Psoas muscle (tissue), 8 donors: ENCODE results near the gene AGRN. TPM values are rescaled to one million over a fixed set of nuclear protein-coding genes. Genes with fewer than 3 reads are reported as not detected.
"Not testable (repeated sequence)": the region's sequence is repeated elsewhere in the genome, so short reads cannot be mapped to it uniquely, and the experiment has no call there.

Source experiments
- ATAC-seq, 4 donors: fragments of 200-7000 bp; cut with Tn5 transposase; one replicate each; pipeline ENCODE4 v1.9.1; 2020; ENCODE audit warnings: moderate library complexity in 3 of 4, mild to moderate bottlenecking in 2 of 4
- DNase-seq, 2 donors: peaks; one replicate each; pipeline ENCODE4 v3.0.0-alpha.2; 2020
- H3K27ac ChIP-seq: fragments of 200-600 bp; one replicate; pipeline ENCODE4 v1.8.0; 2022
- H3K27me3 ChIP-seq, 3 donors: fragments of 200-600 bp in 1 of 3; one replicate each; pipeline versions ENCODE4 v1.6.1 to v1.8.0; 2013 to 2022; ENCODE audit warnings: low read length in 2 of 3, mild to moderate bottlenecking in 2 of 3, moderate library complexity in 1 of 3; ENCODE audit not compliant: insufficient read depth in 3 of 3
- H3K36me3 ChIP-seq, 2 donors: fragments of 200-600 bp in 1 of 2; one replicate each; pipeline versions ENCODE4 v1.6.1 to v1.8.0; 2013 to 2022; ENCODE audit warnings: low read depth in 1 of 2, mild to moderate bottlenecking in 1 of 2, moderate library complexity in 1 of 2; ENCODE audit not compliant: insufficient read depth in 1 of 2
- H3K4me1 ChIP-seq: fragments of 200-600 bp; one replicate; pipeline ENCODE4 v1.8.0; 2022
- H3K4me3 ChIP-seq: fragments of 200-600 bp; one replicate; pipeline ENCODE4 v1.8.0; 2022; ENCODE audit warnings: mild to moderate bottlenecking
- H3K9me3 ChIP-seq: fragments of 200-600 bp; one replicate; pipeline ENCODE4 v1.8.0; 2022
- CTCF ChIP-seq: fragments of 200-600 bp; IDR thresholded peaks from one replicate; pipeline ENCODE4 v1.8.0; 2022; ENCODE audit warnings: antibody characterized with exemption
- WGBS, 3 donors: extraction: QIAGEN DNeasy Blood & Tissue Kit; methylation state at CpG; one replicate each; pipeline versions ENCODE4 v1.1.6 to v1.1.7; 2013; 5-methylcytosine and 5-hydroxymethylcytosine counted together
- intact Hi-C, 2 donors: fragments of 100-400 bp; cut with DNase I; formaldehyde crosslinking; loops; one replicate each; pipeline versions ENCODE4 v1.11.0 to v1.14.2; 2022
- polyA plus RNA-seq, 3 donors: library from polyadenylated mRNA; stranded (reverse); fragments of 200-250 nt; gene quantifications; one replicate each; pipeline ENCODE4 v1.2.3, GENCODE V29; 2013
- total RNA-seq, 4 donors: library from RNA; stranded (reverse); fragmentation: NEBNext Ultra II Directional in 2 of 4; extraction: Animal tissue kit (Norgen Biotek cat#: 25700) in 2 of 4; gene quantifications; one replicate each; pipeline versions ENCODE4 v1.2.1 to v1.2.4, GENCODE V29; 2021 to 2023
- donor health status: healthy with polysubstance abuse.
- donor health status: DM: no; HTN: no; CAD: no; lungs with moderate emphysema.
- donor health status: Bipolar disorder and iron deficiency.
- donor health status: healthy.
- donor health status: DM: yes; HTN: yes; CAD: no.
- donor health status: DM: no; HTN: no; CAD: no.
- donor health status: DM: no; HTN: no; CAD: no.
- donor health status: DM: yes; HTN: yes; CAD: no.

Gene AGRN
- total and polyA plus RNA-seq, 7 donors: 1.3 to 5.4 (median 3.4) TPM

GRCh38 chr1:1094981-1095380, 75.1 kb downstream of the AGRN start:
- intact Hi-C loops: no loop called here
- DNase-seq: no peak
- Histone ChIP-seq H3K4me3 (no peak overlapping the region), H3K9me3 (no peaks in the 10 kb centered on the region), H3K36me3 (no peaks in the 10 kb centered on the region), H3K27me3 (no peaks in the 10 kb centered on the region), H3K4me1 (no peaks in the 10 kb centered on the region), H3K27ac (no peak overlapping the region)
- no peak for TF ChIP-seq CTCF
- no peak for ATAC-seq
- 85 to 87% (median 87%) methylated on average over 7 of the region's 7 CpGs for WGBS, 3 donors

DNA sequence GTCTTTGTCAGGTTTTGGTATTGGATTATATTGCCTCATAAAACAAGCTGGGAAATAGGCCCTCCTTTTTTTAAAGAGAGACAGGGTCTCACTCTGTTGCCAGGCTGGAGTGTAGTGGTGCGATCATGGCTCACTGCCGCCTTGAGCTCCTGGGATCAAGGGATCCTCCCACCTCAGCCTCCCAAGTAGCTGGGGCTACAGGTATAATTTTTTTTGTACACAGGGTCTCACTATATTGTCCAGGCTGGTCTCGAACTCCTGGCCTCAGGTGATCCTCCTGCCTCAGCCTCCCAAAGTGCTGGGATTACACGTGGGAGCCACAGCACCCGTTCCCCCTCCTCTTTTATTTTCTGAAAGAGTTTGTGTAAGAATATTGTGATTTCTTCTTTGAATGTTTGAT, 76.2 kb downstream of the AGRN start:
- ATAC-seq: not testable (repeated sequence)

DNA sequence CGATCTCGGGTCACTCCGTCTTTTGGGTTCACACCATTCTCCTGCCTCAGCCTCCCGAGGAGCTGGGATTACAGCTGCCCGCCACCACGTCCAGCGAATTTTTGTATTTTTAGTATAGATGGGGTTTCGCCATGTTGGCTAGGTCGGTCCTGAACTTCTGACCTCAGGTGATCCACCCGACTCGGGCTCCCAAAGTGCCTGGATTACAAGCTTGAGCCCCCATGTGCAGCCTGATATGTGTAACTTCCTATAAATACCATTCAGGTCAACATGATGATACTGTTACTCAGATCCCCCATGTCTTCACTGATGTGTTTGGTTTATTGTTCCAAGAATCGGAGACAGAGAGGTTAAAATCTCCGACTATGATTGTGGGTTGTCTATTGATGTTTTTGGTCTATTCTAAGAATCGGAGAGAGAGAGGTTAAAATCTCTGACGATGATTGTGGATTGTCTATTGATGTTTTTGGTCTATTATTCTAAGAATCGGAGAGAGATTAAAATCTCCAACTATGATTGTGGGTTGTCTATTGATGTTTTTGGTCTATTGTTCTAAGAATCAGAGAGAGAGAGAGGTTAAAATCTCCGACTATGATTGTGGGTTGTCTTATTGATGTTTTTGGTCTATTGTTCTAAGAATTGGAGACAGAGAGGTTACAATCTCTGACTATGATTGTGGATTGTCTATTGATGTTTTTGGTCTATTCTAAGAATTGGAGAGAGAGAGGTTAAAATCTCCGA, 78.9 kb downstream of the AGRN start:
- TF ChIP-seq CTCF: no peak
- WGBS, 3 donors: 94 to 95% (median 94%) methylated on average over 18 of the region's 18 CpGs
- intact Hi-C loops: no loop called here
- Histone ChIP-seq H3K27ac (no peak overlapping the region), H3K9me3 (no peaks in the 10 kb centered on the region), H3K27me3 (no peaks in the 10 kb centered on the region), H3K4me3 (no peak overlapping the region), H3K36me3 (no peaks in the 10 kb centered on the region), H3K4me1 (no peaks in the 10 kb centered on the region)
- no peak for DNase-seq
- ATAC-seq: no peak

More for the DNA sequence above, 76.2 kb downstream of the AGRN start:
- H3K36me3 ChIP-seq, H3K27me3 ChIP-seq, DNase-seq, H3K4me3 ChIP-seq, intact Hi-C loops, H3K4me1 ChIP-seq, H3K27ac ChIP-seq, H3K9me3 ChIP-seq: not testable (repeated sequence)
- WGBS, 3 donors: 94 to 98% (median 96%) methylated on average over 5 of the region's 5 CpGs

DNA sequence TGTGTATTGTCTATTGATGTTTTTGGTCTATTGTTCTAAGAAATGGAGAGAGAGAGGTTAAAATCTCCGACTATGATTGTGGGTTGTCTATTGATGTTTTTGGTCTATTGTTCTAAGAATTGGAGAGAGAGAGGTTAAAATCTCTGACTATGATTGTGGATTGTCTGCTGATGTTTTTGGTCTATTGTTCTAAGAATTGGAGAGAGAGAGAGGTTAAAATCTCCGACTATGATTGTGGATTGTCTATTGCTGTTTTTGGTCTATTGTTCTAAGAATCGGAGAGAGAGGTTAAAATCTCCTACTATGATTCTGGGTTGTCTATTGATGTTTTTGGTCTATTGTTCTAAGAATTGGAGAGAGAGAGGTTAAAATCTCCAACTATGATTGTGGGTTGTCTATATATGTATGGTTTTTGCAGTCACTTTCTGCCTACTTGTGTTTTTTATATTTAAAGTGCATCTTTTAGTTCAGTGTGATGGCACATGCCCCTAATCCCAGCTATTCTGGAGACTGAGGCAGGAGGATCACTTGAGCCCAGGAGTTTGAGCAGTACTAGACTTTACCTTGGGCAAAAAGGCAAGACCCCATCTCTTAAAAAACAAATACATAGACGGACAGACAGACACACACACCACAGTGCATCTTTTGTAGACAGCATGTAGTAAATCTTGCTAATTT, 79.7 kb downstream of the AGRN start:
- intact Hi-C loops: no loop called here
- DNase-seq: no peak

More for the DNA sequence above, 79.7 kb downstream of the AGRN start:
- Histone ChIP-seq H3K4me1 (no peaks in the 10 kb centered on the region), H3K27ac (no peak overlapping the region), H3K4me3 (no peak overlapping the region), H3K9me3 (no peaks in the 10 kb centered on the region), H3K36me3 (no peaks in the 10 kb centered on the region), H3K27me3 (no peaks in the 10 kb centered on the region)
- no peak for ATAC-seq
- TF ChIP-seq CTCF: no peak
- WGBS, 3 donors: 91 to 94% (median 91%) methylated on average over 4 of the region's 4 CpGs
